Measurements from ENCODE around the gene VPS25.

GRCh38 chr17:42821176-42821575 lies 47.9 kb downstream of the VPS25 start:
- TF ChIP-seq CTCF (IDR thresholded peaks at IDR 0.05) (no peak), EP300 (IDR thresholded peaks at IDR 0.05) (no peak)

All from upper lobe of left lung (tissue), 4 donors.